Renal pelvis (tissue), 4 donors: ENCODE data around the gene WDR20. TPM values are rescaled to one million over a fixed set of nuclear protein-coding genes. Genes with fewer than 3 reads are reported as not detected.

Experiments
- DNase-seq: peaks from one replicate; pipeline ENCODE4 v3.0.0-alpha.2; 2013
- polyA plus RNA-seq, 3 donors: library from polyadenylated mRNA; unstranded; fragments of 120-200 nt; gene quantifications; one replicate each; pipeline ENCODE4 v1.2.1, GENCODE V29; 2013; ENCODE audit not compliant: insufficient read length in 3 of 3

Gene WDR20
- polyA plus RNA-seq, 3 donors: 27.8 to 35.1 (median 33.4) TPM

GRCh38 chr14:102217399-102217798 is 77.7 kb downstream of the WDR20 start:
- DNase-seq: no peak

GRCh38 chr14:102217987-102218421 is 78.3 kb downstream of the WDR20 start:
- DNase-seq: no peak

GRCh38 chr14:102218688-102219087 is 79.0 kb downstream of the WDR20 start:
- no peak for DNase-seq

- DNase-seq: no peak
Measured at GRCh38 chr14:102219316-102219715, 79.6 kb downstream of the WDR20 start.

GRCh38 chr14:102220031-102220430 is 80.3 kb downstream of the WDR20 start:
- no peak for DNase-seq

GRCh38 chr14:102221026-102221425 is 81.3 kb downstream of the WDR20 start:
- no peak for DNase-seq

GRCh38 chr14:102222009-102222575 is 82.4 kb downstream of the WDR20 start:
- no peak for DNase-seq

GRCh38 chr14:102222751-102223150 is 83.1 kb downstream of the WDR20 start:
- no peak for DNase-seq

GRCh38 chr14:102223682-102224081 is 84.0 kb downstream of the WDR20 start:
- no peak for DNase-seq

GRCh38 chr14:102225386-102225785 is 85.7 kb downstream of the WDR20 start:
- peak; percentile 33 for DNase-seq

GRCh38 chr14:102225936-102226335 is 86.2 kb downstream of the WDR20 start:
- DNase-seq: no peak

- DNase-seq: no peak
Measured at GRCh38 chr14:102226356-102227125, 86.8 kb downstream of the WDR20 start.

- DNase-seq: no peak
Measured at GRCh38 chr14:102227184-102227964, 87.7 kb downstream of the WDR20 start.

- DNase-seq: no peak
Measured at GRCh38 chr14:102229071-102229738, 89.5 kb downstream of the WDR20 start.

GRCh38 chr14:102229739-102230092 is 90.0 kb downstream of the WDR20 start:
- no peak for DNase-seq

GRCh38 chr14:102230481-102231210 is 90.9 kb downstream of the WDR20 start:
- DNase-seq: no peak

- DNase-seq: no peak
Measured at GRCh38 chr14:102231476-102232347, 92.0 kb downstream of the WDR20 start.

- DNase-seq: no peak
Measured at GRCh38 chr14:102232348-102232625, 92.6 kb downstream of the WDR20 start.

GRCh38 chr14:102233081-102233480 is 93.4 kb downstream of the WDR20 start:
- no peak for DNase-seq

- DNase-seq: no peak
Measured at GRCh38 chr14:102234331-102235264, 94.9 kb downstream of the WDR20 start.
